Measurements from ENCODE around the gene LTBR.

GRCh38 chr12:6386038-6386437, 2.1 kb downstream of the LTBR start:
- TF ChIP-seq, protein P1, sequence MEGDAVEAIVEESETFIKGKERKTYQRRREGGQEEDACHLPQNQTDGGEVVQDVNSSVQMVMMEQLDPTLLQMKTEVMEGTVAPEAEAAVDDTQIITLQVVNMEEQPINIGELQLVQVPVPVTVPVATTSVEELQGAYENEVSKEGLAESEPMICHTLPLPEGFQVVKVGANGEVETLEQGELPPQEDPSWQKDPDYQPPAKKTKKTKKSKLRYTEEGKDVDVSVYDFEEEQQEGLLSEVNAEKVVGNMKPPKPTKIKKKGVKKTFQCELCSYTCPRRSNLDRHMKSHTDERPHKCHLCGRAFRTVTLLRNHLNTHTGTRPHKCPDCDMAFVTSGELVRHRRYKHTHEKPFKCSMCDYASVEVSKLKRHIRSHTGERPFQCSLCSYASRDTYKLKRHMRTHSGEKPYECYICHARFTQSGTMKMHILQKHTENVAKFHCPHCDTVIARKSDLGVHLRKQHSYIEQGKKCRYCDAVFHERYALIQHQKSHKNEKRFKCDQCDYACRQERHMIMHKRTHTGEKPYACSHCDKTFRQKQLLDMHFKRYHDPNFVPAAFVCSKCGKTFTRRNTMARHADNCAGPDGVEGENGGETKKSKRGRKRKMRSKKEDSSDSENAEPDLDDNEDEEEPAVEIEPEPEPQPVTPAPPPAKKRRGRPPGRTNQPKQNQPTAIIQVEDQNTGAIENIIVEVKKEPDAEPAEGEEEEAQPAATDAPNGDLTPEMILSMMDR (IDR thresholded peaks at IDR 0.05), result no peak
- TF ChIP-seq EZH2 (IDR thresholded peaks at IDR 0.05) (no peak), EZH2phosphoT487 (IDR thresholded peaks at IDR 0.05) (no peak)

All from neural progenitor cell (in vitro differentiated cells).